HepG2 (cell line): ENCODE data around the gene GPR39. TPM values are rescaled to one million over a fixed set of nuclear protein-coding genes. Genes with fewer than 3 reads are reported as not detected.
A peak's percentile ranks its signal among the peaks of the same experiment; 100 is the strongest.

ENCODE experiments used
- HMG20A ChIP-seq: IDR thresholded peaks from 2 replicates; pipeline ENCODE4 v1.6.1; 2016; ENCODE audit warnings: borderline replicate concordance
- SALL1 ChIP-seq: sonication (generic); formaldehyde crosslinking; IDR thresholded peaks from 2 replicates; pipeline ENCODE4 v1.8.0; 2022; ENCODE audit warnings: mild to moderate bottlenecking, missing genetic modification reagents
- TEF ChIP-seq: sonication (generic); formaldehyde crosslinking; IDR thresholded peaks from 2 replicates; pipeline ENCODE4 v1.5.0; 2020; ENCODE audit warnings: missing genetic modification reagents
- YEATS2 ChIP-seq: sonication (generic); formaldehyde crosslinking; IDR thresholded peaks from 2 replicates; pipeline ENCODE4 v1.4.0; 2020; ENCODE audit warnings: missing genetic modification reagents, borderline replicate concordance
- ZBTB38 ChIP-seq: sonication (generic); formaldehyde crosslinking; IDR thresholded peaks from 2 replicates; pipeline ENCODE4 v1.5.1; 2020; ENCODE audit warnings: mild to moderate bottlenecking, missing genetic modification reagents
- ZKSCAN5 ChIP-seq: sonication (generic); formaldehyde crosslinking; IDR thresholded peaks from 2 replicates; pipeline ENCODE4 v1.5.1; 2020; ENCODE audit warnings: mild to moderate bottlenecking, missing genetic modification reagents
- ZNF18 ChIP-seq: sonication (generic); formaldehyde crosslinking; IDR thresholded peaks from 2 replicates; pipeline ENCODE4 v1.8.0; 2022; ENCODE audit warnings: mild to moderate bottlenecking, missing genetic modification reagents; ENCODE audit not compliant: insufficient replicate concordance
- ZNF234 ChIP-seq: sonication (generic); formaldehyde crosslinking; conservative IDR thresholded peaks from 2 replicates; pipeline ENCODE4 v1.5.1; 2020; ENCODE audit warnings: mild to moderate bottlenecking, missing genetic modification reagents
- ZNF33B ChIP-seq: sonication (generic); formaldehyde crosslinking; IDR thresholded peaks from 2 replicates; pipeline ENCODE4 v1.5.1; 2020; ENCODE audit warnings: mild to moderate bottlenecking, missing genetic modification reagents
- ZNF562 ChIP-seq: sonication (generic); formaldehyde crosslinking; IDR thresholded peaks from 2 replicates; pipeline ENCODE4 v1.8.0; 2022; ENCODE audit warnings: missing genetic modification reagents, borderline replicate concordance
- ZNF766 ChIP-seq: sonication (generic); formaldehyde crosslinking; IDR thresholded peaks from 2 replicates; pipeline ENCODE4 v1.5.0; 2020; ENCODE audit warnings: missing genetic modification reagents, borderline replicate concordance
- ZNF841 ChIP-seq: sonication (generic); formaldehyde crosslinking; IDR thresholded peaks from 2 replicates; pipeline ENCODE4 v1.8.1; 2023; ENCODE audit warnings: missing genetic modification reagents, borderline replicate concordance
- polyA plus RNA-seq, 8 experiments: library from polyadenylated mRNA; depleted of rRNA in 3 of 8; stranded (reverse) in 7 of 8; unstranded in 1 of 8; fragments of >200 nt; fragmentation: Illumina TruSeq in 4 of 8; extraction: Trizol in 4 of 8; gene quantifications; 2 replicates each; pipeline versions ENCODE4 v1.2.1 to v1.2.3, GENCODE V29; 2011 to 2016; ENCODE audit warnings: low read depth in 4 of 8, missing spikeins in 1 of 8, mixed read lengths in 1 of 8; ENCODE audit not compliant: insufficient read depth in 1 of 8
- total RNA-seq, 5 experiments: library from RNA; depleted of rRNA; stranded (reverse); fragments of >200 nt; fragmentation: Illumina TruSeq; extraction: Trizol; gene quantifications; 2 replicates each; pipeline ENCODE4 v1.2.3, GENCODE V29; 2016; ENCODE audit warnings: low read depth in 1 of 5
- TF ChIP-seq, protein P1 (sequence below): sonication (generic); formaldehyde crosslinking; IDR thresholded peaks from 2 replicates; pipeline ENCODE4 v1.5.1; 2020; ENCODE audit warnings: mild to moderate bottlenecking, missing genetic modification reagents, borderline replicate concordance
- TF ChIP-seq, protein P2 (sequence below): sonication (generic); formaldehyde crosslinking; IDR thresholded peaks from 2 replicates; pipeline ENCODE4 v1.5.0; 2020; ENCODE audit warnings: missing genetic modification reagents
- TF ChIP-seq, protein P3 (sequence below): sonication (generic); formaldehyde crosslinking; IDR thresholded peaks from 2 replicates; pipeline ENCODE4 v1.5.1; 2020; ENCODE audit warnings: missing genetic modification reagents, mild to moderate bottlenecking, borderline replicate concordance
- TF ChIP-seq, protein P4 (sequence below): sonication (generic); formaldehyde crosslinking; IDR thresholded peaks from 2 replicates; pipeline ENCODE4 v1.4.0; 2020; ENCODE audit warnings: missing genetic modification reagents

Gene GPR39
- total and polyA plus RNA-seq, 2 of the 13 experiments (the other 11 are each of a cell fraction or from before 2014, with no cell fraction given): 0.16 to 0.62 TPM

DNA sequence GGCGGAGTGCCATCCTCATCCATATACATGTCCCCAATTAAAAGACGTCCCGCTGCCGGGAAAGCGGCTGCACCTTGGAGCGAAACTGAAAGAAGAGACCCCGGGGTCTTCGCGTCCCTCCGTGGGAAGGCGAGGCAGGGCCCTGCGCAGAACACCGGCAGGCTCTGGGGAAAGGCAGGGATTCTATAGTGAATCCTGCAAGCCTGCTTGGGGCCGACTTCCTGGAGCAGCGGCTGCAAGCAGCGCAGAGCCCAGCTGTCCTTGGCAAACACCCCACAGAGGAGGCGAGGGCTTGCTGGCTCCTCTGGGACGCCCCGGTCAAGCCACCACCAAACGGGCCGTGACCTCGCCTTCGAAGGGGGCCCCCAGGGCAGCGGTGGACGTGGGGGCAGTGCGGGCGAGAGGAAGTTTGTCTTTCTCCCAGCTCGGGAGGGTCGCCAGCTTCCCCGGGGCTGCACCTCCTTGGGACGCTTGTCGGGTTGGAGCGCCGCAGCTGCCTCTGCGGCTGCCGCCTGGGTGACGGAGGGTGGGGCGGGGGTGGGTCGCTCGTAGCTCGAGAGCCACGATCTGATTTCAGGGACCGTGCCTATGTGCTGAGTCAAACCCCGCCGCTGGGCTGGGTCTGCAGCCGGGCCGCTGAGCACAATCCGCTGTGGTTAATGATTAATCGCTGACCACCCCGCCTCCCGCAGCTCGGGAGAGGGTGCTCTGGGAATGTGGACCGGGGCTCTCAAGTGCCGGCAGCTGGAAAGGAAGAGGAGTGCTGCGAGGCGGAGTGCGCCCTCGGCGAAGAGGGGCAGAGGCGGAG is 486 bp upstream of the GPR39 start (continued):
- TF ChIP-seq, protein P1, sequence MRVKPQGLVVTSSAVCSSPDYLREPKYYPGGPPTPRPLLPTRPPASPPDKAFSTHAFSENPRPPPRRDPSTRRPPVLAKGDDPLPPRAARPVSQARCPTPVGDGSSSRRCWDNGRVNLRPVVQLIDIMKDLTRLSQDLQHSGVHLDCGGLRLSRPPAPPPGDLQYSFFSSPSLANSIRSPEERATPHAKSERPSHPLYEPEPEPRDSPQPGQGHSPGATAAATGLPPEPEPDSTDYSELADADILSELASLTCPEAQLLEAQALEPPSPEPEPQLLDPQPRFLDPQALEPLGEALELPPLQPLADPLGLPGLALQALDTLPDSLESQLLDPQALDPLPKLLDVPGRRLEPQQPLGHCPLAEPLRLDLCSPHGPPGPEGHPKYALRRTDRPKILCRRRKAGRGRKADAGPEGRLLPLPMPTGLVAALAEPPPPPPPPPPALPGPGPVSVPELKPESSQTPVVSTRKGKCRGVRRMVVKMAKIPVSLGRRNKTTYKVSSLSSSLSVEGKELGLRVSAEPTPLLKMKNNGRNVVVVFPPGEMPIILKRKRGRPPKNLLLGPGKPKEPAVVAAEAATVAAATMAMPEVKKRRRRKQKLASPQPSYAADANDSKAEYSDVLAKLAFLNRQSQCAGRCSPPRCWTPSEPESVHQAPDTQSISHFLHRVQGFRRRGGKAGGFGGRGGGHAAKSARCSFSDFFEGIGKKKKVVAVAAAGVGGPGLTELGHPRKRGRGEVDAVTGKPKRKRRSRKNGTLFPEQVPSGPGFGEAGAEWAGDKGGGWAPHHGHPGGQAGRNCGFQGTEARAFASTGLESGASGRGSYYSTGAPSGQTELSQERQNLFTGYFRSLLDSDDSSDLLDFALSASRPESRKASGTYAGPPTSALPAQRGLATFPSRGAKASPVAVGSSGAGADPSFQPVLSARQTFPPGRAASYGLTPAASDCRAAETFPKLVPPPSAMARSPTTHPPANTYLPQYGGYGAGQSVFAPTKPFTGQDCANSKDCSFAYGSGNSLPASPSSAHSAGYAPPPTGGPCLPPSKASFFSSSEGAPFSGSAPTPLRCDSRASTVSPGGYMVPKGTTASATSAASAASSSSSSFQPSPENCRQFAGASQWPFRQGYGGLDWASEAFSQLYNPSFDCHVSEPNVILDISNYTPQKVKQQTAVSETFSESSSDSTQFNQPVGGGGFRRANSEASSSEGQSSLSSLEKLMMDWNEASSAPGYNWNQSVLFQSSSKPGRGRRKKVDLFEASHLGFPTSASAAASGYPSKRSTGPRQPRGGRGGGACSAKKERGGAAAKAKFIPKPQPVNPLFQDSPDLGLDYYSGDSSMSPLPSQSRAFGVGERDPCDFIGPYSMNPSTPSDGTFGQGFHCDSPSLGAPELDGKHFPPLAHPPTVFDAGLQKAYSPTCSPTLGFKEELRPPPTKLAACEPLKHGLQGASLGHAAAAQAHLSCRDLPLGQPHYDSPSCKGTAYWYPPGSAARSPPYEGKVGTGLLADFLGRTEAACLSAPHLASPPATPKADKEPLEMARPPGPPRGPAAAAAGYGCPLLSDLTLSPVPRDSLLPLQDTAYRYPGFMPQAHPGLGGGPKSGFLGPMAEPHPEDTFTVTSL (CRISPR knock-in tag): peak; percentile 72; the same call in 1 of the 2 replicates
- TF ChIP-seq ZKSCAN5 (CRISPR knock-in tag) (no peak), ZNF766 (no peak), TEF (CRISPR knock-in tag) (no peak), SALL1 (peak; percentile 76), ZNF18 (peak; percentile 83), ZNF234 (CRISPR knock-in tag) (no peak), HMG20A (CRISPR knock-in tag) (peak; percentile 60; the same call in 1 of the 2 replicates), YEATS2 (no peak), ZNF562 (no peak), ZNF33B (CRISPR knock-in tag) (no peak), ZNF841 (no peak), ZBTB38 (CRISPR knock-in tag) (no peak)
- TF ChIP-seq, protein P2, sequence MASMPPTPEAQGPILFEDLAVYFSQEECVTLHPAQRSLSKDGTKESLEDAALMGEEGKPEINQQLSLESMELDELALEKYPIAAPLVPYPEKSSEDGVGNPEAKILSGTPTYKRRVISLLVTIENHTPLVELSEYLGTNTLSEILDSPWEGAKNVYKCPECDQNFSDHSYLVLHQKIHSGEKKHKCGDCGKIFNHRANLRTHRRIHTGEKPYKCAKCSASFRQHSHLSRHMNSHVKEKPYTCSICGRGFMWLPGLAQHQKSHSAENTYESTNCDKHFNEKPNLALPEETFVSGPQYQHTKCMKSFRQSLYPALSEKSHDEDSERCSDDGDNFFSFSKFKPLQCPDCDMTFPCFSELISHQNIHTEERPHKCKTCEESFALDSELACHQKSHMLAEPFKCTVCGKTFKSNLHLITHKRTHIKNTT: no peak
- TF ChIP-seq, protein P3, sequence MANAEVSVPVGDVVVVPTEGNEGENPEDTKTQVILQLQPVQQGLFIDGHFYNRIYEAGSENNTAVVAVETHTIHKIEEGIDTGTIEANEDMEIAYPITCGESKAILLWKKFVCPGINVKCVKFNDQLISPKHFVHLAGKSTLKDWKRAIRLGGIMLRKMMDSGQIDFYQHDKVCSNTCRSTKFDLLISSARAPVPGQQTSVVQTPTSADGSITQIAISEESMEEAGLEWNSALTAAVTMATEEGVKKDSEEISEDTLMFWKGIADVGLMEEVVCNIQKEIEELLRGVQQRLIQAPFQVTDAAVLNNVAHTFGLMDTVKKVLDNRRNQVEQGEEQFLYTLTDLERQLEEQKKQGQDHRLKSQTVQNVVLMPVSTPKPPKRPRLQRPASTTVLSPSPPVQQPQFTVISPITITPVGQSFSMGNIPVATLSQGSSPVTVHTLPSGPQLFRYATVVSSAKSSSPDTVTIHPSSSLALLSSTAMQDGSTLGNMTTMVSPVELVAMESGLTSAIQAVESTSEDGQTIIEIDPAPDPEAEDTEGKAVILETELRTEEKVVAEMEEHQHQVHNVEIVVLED: peak; percentile 40; the same call in 1 of the 2 replicates
- TF ChIP-seq, protein P4, sequence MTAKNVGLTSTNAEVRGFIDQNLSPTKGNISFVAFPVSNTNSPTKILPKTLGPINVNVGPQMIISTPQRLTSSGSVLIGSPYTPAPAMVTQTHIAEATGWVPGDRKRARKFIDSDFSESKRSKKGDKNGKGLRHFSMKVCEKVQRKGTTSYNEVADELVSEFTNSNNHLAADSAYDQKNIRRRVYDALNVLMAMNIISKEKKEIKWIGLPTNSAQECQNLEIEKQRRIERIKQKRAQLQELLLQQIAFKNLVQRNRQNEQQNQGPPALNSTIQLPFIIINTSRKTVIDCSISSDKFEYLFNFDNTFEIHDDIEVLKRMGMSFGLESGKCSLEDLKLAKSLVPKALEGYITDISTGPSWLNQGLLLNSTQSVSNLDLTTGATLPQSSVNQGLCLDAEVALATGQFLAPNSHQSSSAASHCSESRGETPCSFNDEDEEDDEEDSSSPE (CRISPR knock-in tag): peak; percentile 78; the same call in 1 of the 2 replicates
